Liver (tissue), 9 donors: ENCODE measurements around the gene LRP3. TPM values are rescaled to one million over a fixed set of nuclear protein-coding genes. Genes with fewer than 3 reads are reported as not detected.

Source experiments
- DNase-seq: peaks from one replicate; pipeline ENCODE4 v3.0.0-alpha.2; 2017; ENCODE audit warnings: low spot score
- H3K27ac ChIP-seq, 2 donors: one replicate each; pipeline ENCODE4 v1.7.0; 2013; ENCODE audit warnings: inconsistent platforms in 2 of 2, low read length in 2 of 2, control low read depth in 1 of 2, low read depth in 1 of 2, mild to moderate bottlenecking in 1 of 2
- H3K27me3 ChIP-seq, 4 donors: one replicate each; pipeline versions ENCODE4 v1.6.1 to v1.7.0; 2013; ENCODE audit warnings: low read length in 3 of 4, inconsistent platforms in 1 of 4, mild to moderate bottlenecking in 1 of 4, moderate library complexity in 1 of 4; ENCODE audit not compliant: control insufficient read depth in 4 of 4, insufficient read depth in 4 of 4
- H3K36me3 ChIP-seq, 4 donors: one replicate each; pipeline versions ENCODE4 v1.6.1 to v1.7.0; 2013; ENCODE audit warnings: low read length in 3 of 4, mild to moderate bottlenecking in 3 of 4, low read depth in 1 of 4, moderate library complexity in 1 of 4; ENCODE audit not compliant: control insufficient read depth in 4 of 4, insufficient read depth in 3 of 4
- H3K4me1 ChIP-seq, 4 donors: one replicate each; pipeline versions ENCODE4 v1.6.1 to v1.7.0; 2013; ENCODE audit warnings: low read length in 3 of 4, mild to moderate bottlenecking in 3 of 4, moderate library complexity in 1 of 4; ENCODE audit not compliant: control insufficient read depth in 4 of 4, insufficient read depth in 4 of 4
- H3K4me3 ChIP-seq, 3 donors: one replicate each; pipeline versions ENCODE4 v1.6.1 to v1.7.0; 2013; ENCODE audit warnings: low read length in 3 of 3, control low read depth in 1 of 3, low read depth in 1 of 3, mild to moderate bottlenecking in 1 of 3
- H3K9ac ChIP-seq, 2 donors: one replicate each; pipeline ENCODE4 v1.7.0; 2013; ENCODE audit warnings: low read length in 2 of 2, mild to moderate bottlenecking in 2 of 2, moderate library complexity in 2 of 2, control low read depth in 1 of 2, low read depth in 1 of 2
- H3K9me3 ChIP-seq, 4 donors: one replicate each; pipeline versions ENCODE4 v1.6.1 to v1.7.0; 2013; ENCODE audit warnings: low read length in 3 of 4; ENCODE audit not compliant: control insufficient read depth in 4 of 4
- ATF3 ChIP-seq: IDR thresholded peaks from 2 replicates; pipeline ENCODE4 v1.6.1; 2016; ENCODE audit warnings: antibody characterized with exemption
- EGR1 ChIP-seq, 2 donors: IDR thresholded peaks; 2 replicates each; pipeline ENCODE4 v1.6.1; 2016 to 2018; ENCODE audit warnings: antibody characterized with exemption in 2 of 2, low read depth in 2 of 2
- FOXA1 ChIP-seq: IDR thresholded peaks from 2 replicates; pipeline ENCODE4 v1.6.1; 2016; ENCODE audit warnings: antibody characterized with exemption
- FOXA2 ChIP-seq: IDR thresholded peaks from 2 replicates; pipeline ENCODE4 v1.6.1; 2016; ENCODE audit warnings: antibody characterized with exemption
- GABPA ChIP-seq, 2 donors: IDR thresholded peaks in 1 of 2; conservative IDR thresholded peaks in 1 of 2; 2 replicates each; pipeline ENCODE4 v1.6.1; 2016; ENCODE audit warnings: antibody characterized with exemption in 2 of 2, mild to moderate bottlenecking in 1 of 2, moderate library complexity in 1 of 2
- HNF4A ChIP-seq, 2 donors: conservative IDR thresholded peaks; 2 replicates each; pipeline ENCODE4 v1.6.1; 2016; ENCODE audit warnings: antibody characterized with exemption in 2 of 2, mild to moderate bottlenecking in 2 of 2
- HNF4G ChIP-seq: IDR thresholded peaks from 2 replicates; pipeline ENCODE4 v1.6.1; 2016; ENCODE audit warnings: antibody characterized with exemption
- JUND ChIP-seq, 2 donors: IDR thresholded peaks; 2 replicates each; pipeline ENCODE4 v1.6.1; 2016; ENCODE audit warnings: antibody characterized with exemption in 2 of 2
- NR2F2 ChIP-seq: IDR thresholded peaks from 2 replicates; pipeline ENCODE4 v1.6.1; 2016; ENCODE audit warnings: antibody characterized with exemption
- RAD21 ChIP-seq, 2 donors: IDR thresholded peaks; 2 replicates each; pipeline ENCODE4 v1.6.1; 2016; ENCODE audit warnings: antibody characterized with exemption in 2 of 2, mild to moderate bottlenecking in 2 of 2
- RXRA ChIP-seq, 2 donors: IDR thresholded peaks; 2 replicates each; pipeline ENCODE4 v1.6.1; 2017 to 2018; ENCODE audit warnings: antibody characterized with exemption in 2 of 2, mild to moderate bottlenecking in 1 of 2
- SP1 ChIP-seq: IDR thresholded peaks from 2 replicates; pipeline ENCODE4 v1.6.1; 2018; ENCODE audit warnings: antibody characterized with exemption, mild to moderate bottlenecking
- TAF1 ChIP-seq: conservative IDR thresholded peaks from 2 replicates; pipeline ENCODE4 v1.6.1; 2016; ENCODE audit warnings: antibody characterized with exemption, mild to moderate bottlenecking
- YY1 ChIP-seq: IDR thresholded peaks from 2 replicates; pipeline ENCODE4 v1.6.1; 2016; ENCODE audit warnings: antibody characterized with exemption, mild to moderate bottlenecking
- ZBTB33 ChIP-seq: IDR thresholded peaks from 2 replicates; pipeline ENCODE4 v1.6.1; 2016; ENCODE audit warnings: antibody characterized with exemption
- WGBS: extraction: QIAGEN DNeasy Blood & Tissue Kit; methylation state at CpG from one replicate; pipeline ENCODE4 v1.1.7; 2013; 5-methylcytosine and 5-hydroxymethylcytosine counted together
- polyA plus RNA-seq, 2 donors: library from polyadenylated mRNA; stranded (reverse) in 1 of 2; unstranded in 1 of 2; fragments of 200-250 nt in 1 of 2; fragments of >200 nt in 1 of 2; fragmentation: Nextera tagmentation in 1 of 2; extraction: Ambion mirVana in 1 of 2; gene quantifications; one replicate each; pipeline versions ENCODE4 v1.2.1 to v1.2.3, GENCODE V29; 2013 to 2015
- total RNA-seq, 2 donors: library from RNA; depleted of rRNA; stranded (reverse); fragments of >200 nt; gene quantifications; one replicate each; pipeline ENCODE4 v1.2.3, GENCODE V29; 2014
- TF ChIP-seq, protein P1 (sequence below): fragments of 150-350 bp; IDR thresholded peaks from 2 replicates; pipeline ENCODE4 v1.5.1; 2017; ENCODE audit warnings: improper control_type of control experiment, low read depth, low read length; ENCODE audit not compliant: missing input control
- TF ChIP-seq, protein P2 (sequence below): IDR thresholded peaks from 2 replicates; pipeline ENCODE4 v1.6.1; 2016; ENCODE audit warnings: antibody characterized with exemption
- TF ChIP-seq, protein P3 (sequence below): IDR thresholded peaks from 2 replicates; pipeline ENCODE4 v1.6.1; 2016; ENCODE audit warnings: antibody characterized with exemption, mild to moderate bottlenecking
- donor health status: healthy.
- donor health status: healthy.
- donor health status: healthy.
- donor health status: healthy.
- donor health status: healthy.

The LRP3 gene
- total and polyA plus RNA-seq, 4 donors = 2.5 to 42.3 (median 15.4) TPM

DNA sequence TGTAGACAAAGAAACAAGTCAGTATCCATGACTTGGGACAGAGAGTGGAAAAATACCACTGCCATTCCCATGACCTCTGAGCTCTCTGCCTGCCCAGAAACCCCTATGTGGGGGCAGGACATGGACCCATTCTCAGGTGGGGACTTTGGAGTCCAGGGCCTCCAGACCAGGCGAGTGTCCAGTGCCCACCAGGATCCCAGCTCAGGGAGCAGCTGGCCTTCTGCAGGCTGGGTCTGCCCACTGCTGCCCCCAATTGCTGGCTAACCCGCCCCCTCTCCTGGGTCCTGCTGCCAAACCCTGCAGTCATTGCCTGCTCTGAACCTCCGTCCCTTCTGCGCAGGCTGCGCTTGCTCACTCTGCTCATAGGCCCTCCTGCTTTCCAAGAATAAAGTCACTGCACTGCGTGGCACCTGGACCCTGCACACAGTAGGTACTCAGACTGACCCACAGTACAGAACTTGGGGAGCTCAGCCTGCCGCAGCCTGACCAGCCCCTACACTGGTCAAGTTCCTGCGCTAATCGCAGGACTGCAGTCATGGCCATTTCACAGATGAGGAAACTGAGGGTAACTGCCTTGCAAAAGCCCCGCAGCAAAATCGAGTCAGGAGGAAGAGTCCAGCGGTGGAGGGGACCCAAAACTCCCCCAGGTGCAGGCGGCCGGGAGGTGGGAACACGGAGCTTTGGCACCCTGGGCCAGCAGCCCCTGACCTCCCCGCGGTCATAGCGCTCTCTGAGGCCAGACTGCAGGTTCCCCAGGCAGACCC, 30.7 kb downstream of the LRP3 start:
- no peaks in the 10 kb centered on the region for H3K36me3 ChIP-seq
- 67% methylated on average over 18 of the region's 18 CpGs for WGBS
- no peak for DNase-seq
- peaks cover 0 to 6% (median 2%) of the 10 kb centered on the region in 4 donors for H3K27me3 ChIP-seq
- H3K4me3 ChIP-seq = peak overlapping the region in 1 of 3 donors; percentile 20
- peaks cover 0 to 9% (median 5%) of the 10 kb centered on the region in 4 donors for H3K4me1 ChIP-seq
- no peak overlapping the region for H3K9ac ChIP-seq
- TF ChIP-seq, protein P1, sequence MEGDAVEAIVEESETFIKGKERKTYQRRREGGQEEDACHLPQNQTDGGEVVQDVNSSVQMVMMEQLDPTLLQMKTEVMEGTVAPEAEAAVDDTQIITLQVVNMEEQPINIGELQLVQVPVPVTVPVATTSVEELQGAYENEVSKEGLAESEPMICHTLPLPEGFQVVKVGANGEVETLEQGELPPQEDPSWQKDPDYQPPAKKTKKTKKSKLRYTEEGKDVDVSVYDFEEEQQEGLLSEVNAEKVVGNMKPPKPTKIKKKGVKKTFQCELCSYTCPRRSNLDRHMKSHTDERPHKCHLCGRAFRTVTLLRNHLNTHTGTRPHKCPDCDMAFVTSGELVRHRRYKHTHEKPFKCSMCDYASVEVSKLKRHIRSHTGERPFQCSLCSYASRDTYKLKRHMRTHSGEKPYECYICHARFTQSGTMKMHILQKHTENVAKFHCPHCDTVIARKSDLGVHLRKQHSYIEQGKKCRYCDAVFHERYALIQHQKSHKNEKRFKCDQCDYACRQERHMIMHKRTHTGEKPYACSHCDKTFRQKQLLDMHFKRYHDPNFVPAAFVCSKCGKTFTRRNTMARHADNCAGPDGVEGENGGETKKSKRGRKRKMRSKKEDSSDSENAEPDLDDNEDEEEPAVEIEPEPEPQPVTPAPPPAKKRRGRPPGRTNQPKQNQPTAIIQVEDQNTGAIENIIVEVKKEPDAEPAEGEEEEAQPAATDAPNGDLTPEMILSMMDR = no peak
- TF ChIP-seq FOXA2 (no peak), GABPA (IDR thresholded peaks at IDR 0.05 in 1 of 2, conservative IDR thresholded peaks at IDR 0.05 in 1 of 2) (no peak), FOXA1 (no peak), JUND (IDR thresholded peaks at IDR 0.05) (no peak), HNF4G (no peak)
- no peak overlapping the region for H3K27ac ChIP-seq
- peaks cover 4 to 25% (median 10%) of the 10 kb centered on the region in 4 donors for H3K9me3 ChIP-seq

GRCh38 chr19:33225458-33225926, 31.4 kb downstream of the LRP3 start, which contains the start of gene SLC7A10:
Gene SLC7A10 (minus strand): TSS chr19:33225850. CDS start chr19:33225703, 147 bp downstream.
- peaks cover 0 to 6% (median 2%) of the 10 kb centered on the region in 4 donors for H3K27me3 ChIP-seq
- H3K9ac ChIP-seq = no peak within 1 kb of the TSS
- H3K27ac ChIP-seq = no peak within 1 kb of the TSS
- peaks cover 4 to 25% (median 10%) of the 10 kb centered on the region in 4 donors for H3K9me3 ChIP-seq
- DNase-seq = no peak
- peaks cover 0 to 9% (median 5%) of the 10 kb centered on the region in 4 donors for H3K4me1 ChIP-seq
- H3K36me3 ChIP-seq = no peaks in the 10 kb centered on the region
- H3K4me3 ChIP-seq = peak within 1 kb of the TSS in 1 of 3 donors; percentile 39
- no peak for TF ChIP-seq FOXA2
- TF ChIP-seq, protein P2, sequence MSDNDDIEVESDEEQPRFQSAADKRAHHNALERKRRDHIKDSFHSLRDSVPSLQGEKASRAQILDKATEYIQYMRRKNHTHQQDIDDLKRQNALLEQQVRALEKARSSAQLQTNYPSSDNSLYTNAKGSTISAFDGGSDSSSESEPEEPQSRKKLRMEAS = no peak
- no peak for TF ChIP-seq HNF4A (conservative IDR thresholded peaks at IDR 0.05)
- TF ChIP-seq YY1 = no peak
- TF ChIP-seq ATF3 = no peak
- no peak for TF ChIP-seq TAF1
- no peak for TF ChIP-seq GABPA (IDR thresholded peaks at IDR 0.05 in 1 of 2, conservative IDR thresholded peaks at IDR 0.05 in 1 of 2)
- TF ChIP-seq FOXA1 = no peak
- no peak for TF ChIP-seq EGR1 (IDR thresholded peaks at IDR 0.05; ENCODE audit: low read depth in 2 of 2)
- TF ChIP-seq, protein P3, sequence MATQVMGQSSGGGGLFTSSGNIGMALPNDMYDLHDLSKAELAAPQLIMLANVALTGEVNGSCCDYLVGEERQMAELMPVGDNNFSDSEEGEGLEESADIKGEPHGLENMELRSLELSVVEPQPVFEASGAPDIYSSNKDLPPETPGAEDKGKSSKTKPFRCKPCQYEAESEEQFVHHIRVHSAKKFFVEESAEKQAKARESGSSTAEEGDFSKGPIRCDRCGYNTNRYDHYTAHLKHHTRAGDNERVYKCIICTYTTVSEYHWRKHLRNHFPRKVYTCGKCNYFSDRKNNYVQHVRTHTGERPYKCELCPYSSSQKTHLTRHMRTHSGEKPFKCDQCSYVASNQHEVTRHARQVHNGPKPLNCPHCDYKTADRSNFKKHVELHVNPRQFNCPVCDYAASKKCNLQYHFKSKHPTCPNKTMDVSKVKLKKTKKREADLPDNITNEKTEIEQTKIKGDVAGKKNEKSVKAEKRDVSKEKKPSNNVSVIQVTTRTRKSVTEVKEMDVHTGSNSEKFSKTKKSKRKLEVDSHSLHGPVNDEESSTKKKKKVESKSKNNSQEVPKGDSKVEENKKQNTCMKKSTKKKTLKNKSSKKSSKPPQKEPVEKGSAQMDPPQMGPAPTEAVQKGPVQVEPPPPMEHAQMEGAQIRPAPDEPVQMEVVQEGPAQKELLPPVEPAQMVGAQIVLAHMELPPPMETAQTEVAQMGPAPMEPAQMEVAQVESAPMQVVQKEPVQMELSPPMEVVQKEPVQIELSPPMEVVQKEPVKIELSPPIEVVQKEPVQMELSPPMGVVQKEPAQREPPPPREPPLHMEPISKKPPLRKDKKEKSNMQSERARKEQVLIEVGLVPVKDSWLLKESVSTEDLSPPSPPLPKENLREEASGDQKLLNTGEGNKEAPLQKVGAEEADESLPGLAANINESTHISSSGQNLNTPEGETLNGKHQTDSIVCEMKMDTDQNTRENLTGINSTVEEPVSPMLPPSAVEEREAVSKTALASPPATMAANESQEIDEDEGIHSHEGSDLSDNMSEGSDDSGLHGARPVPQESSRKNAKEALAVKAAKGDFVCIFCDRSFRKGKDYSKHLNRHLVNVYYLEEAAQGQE = no peak
- no peak for TF ChIP-seq SP1
- no peak for TF ChIP-seq HNF4G
- no peak for TF ChIP-seq NR2F2
- TF ChIP-seq RXRA (IDR thresholded peaks at IDR 0.05) = no peak
- no peak for TF ChIP-seq ZBTB33
- no peak for TF ChIP-seq RAD21 (IDR thresholded peaks at IDR 0.05)
- 8% methylated on average over 62 of the region's 62 CpGs for WGBS
